SIG-M5 treated with dmso at 0.1 percent for 504 hours (cell line): ENCODE data around the gene PPM1L.
"Not testable (repeated sequence)": the region's sequence is repeated elsewhere in the genome, so short reads cannot be mapped to it uniquely, and the experiment has no call there.

Experiments
- DNase-seq: peaks from one replicate; lab custom pipeline; 2025; ENCODE audit not compliant: unreplicated experiment; lab: John Stamatoyannopoulos, UW

The PPM1L gene

DNA sequence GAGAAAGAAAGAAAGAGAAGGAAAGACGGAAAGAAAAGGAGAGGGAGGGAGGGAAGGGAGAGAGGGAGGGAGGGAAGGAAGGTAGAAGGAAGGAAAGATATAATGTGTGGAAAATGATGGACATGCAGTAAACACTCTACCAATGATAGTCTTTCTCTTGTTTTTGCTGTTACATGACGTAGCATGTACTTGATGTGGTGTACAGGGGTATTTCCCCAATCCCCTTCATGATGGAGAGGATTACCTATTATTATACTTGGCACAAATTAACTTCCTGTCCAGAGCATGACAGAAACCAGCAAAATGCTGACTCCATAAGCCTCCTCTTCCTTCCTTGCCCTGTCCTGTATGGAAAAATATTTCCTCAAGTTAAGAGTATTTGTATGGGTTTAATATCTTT lies 224.7 kb downstream of the PPM1L start:
- no peak for DNase-seq

GRCh38 chr3:160981217-160981938 lies 225.3 kb downstream of the PPM1L start:
- DNase-seq = peak; percentile 98

DNA sequence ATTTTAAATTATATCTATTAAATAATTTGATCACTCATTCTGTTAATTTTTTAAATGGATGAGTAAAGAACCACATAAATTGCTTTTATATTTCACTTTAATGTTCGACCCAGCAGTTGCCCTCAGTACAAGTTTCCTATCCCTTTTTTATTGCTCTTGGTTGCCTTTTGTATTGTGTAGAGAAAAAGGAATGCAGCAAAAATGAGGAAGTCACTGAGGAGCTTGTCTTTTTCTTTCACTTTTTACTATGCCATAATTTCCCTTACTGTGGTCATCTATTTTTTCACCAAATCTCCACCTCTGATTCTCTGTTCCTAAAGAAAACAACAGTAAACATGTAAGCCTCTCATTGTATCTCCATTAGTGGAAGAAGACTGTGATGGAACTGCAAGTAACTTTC lies 226.5 kb downstream of the PPM1L start:
- peak; percentile 89 for DNase-seq

DNA sequence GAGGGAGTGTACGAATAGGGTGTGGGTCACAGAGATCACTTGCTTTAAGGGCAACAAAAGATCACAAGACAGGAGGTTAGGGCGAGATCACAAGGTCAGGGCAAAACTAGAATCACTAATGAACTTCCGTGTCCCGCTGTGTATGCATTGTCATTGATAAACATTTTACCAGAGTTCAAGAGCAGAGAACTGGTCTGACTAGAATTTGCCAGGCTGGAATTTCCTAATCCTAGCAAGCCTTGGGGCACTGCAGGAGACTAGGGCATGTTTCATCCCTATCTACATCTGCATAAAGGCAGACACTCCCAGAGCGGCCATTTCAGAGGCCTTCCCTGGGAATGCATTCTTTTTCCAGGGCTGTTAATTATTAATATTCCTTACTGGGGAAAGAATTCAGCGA lies 227.9 kb downstream of the PPM1L start:
- DNase-seq = not testable (repeated sequence)

GRCh38 chr3:160986069-160986468 lies 230.0 kb downstream of the PPM1L start:
- DNase-seq = no peak

DNA sequence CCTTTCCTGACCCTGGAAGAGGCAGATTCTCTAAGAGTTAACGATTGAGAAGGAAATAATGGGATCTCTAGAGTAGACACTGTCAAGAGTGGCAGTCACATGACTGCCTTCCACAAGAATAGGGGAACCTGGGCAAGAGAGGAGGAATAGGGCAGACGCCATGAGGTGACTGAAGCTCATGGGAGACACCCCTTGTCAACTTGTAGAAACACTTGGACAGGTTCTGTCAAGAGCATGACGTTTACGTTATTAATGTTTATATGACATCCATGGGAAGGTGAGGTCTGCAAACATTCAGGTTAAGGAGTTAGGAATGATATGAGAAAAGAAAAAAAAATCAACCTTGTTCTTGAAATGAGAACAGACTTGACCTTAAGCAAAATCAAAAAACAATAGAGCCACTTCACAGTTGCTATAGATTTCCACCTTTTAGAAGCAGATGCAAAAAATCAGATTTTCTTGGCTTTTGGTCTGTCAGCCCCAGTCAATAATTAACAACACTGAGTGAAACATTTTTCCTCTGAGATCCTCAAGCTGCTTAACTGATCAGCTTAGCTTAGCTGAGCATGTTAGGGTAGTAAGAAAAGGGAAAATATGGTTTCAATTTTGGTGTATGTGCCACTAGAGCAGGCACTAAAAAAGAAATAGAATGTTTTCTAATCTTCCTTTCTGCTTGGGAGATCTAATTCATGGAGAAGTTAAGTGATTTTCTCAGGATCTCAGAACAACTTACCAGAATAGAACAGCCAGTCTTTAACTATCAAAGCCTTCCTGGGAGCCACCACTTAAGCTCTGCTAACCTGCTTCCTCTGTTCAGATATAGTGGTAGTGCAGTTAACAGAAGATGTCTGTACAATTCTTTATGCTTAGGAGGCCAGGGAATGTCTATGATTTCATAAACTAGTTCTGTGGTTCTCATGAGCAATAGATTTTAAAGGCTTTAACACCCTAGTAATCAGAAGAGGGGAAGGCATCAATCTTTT lies 232.2 kb downstream of the PPM1L start:
- DNase-seq = no peak

GRCh38 chr3:160990446-160990845 lies 234.4 kb downstream of the PPM1L start:
- DNase-seq = no peak

DNA sequence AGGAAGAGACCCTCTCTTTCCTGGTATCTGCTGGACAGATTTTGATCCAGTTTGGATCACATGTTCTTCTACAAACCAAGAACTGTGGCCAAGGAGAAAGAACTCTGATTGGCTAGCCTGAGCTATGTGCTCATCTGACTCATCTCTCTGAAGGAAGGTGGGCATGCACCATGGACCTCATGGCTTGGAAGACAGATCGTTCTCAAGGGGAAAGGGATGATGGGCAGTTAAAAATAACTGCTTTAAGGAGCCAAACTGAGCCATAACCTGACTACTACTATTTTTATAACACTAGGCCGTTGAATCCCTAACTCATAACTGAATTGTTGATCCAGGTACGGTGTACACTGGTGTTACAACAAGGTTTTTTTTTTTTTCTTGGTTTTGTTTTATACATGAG lies 236.7 kb downstream of the PPM1L start:
- no peak for DNase-seq

GRCh38 chr3:160996811-160997210 lies 240.8 kb downstream of the PPM1L start:
- no peak for DNase-seq

GRCh38 chr3:160998581-160998980 lies 242.6 kb downstream of the PPM1L start:
- no peak for DNase-seq

DNA sequence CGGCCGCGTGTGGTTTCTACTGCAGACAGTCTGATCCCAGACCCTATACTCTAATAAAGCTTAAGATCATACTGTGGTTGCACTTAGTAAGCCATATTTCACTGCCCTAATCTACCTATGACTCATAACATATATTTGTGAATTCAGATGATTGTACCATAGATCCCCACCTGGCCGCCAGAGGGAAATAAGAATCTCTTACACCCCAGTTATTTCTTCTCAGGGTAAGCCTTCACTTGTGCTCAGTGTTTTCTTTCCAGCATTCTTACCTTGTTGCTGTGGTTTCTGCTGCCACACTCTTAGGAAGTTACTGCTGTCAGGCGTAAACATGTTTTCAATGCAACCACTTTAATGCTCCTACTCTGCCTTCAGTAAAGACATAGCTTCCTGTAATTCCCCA lies 243.2 kb downstream of the PPM1L start:
- peak; percentile 7 for DNase-seq

DNA sequence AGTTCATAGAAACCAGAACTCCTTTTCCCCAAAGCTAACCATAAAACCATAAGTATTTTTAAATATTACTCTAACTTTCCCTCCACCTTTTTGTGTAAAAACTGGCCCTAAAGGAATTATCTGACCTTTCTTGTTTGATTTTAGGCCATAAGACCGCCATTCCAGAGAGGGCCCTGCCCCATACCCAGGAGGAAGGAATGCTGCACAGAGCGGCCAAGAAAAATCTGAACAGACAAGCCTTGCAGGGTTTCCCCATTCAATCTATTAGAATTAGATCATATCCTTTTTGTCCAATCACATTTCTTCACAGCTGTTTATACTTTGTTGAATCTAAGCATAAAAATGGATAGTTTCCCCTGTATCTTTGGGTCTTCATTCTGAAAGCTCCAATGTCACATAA lies 252.1 kb downstream of the PPM1L start:
- no peak for DNase-seq

DNA sequence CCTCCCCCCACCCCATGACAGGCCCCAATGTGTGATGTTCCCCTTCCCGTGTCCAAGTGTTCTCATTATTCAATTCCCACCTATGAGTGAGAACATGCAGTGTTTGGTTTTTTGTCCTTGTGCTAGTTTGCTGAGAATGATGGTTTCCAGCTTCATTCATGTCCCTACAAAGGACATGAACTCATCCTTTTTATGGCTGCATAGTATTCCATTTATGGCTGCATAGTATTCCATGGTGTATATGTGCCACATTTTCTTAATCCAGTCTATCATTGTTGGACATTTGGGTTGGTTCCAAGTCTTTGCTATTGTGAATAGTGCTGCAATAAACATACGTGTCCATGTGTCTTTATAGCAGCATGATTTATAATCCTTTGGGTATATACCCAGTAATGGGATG lies 254.1 kb downstream of the PPM1L start:
- DNase-seq = not testable (repeated sequence)

DNA sequence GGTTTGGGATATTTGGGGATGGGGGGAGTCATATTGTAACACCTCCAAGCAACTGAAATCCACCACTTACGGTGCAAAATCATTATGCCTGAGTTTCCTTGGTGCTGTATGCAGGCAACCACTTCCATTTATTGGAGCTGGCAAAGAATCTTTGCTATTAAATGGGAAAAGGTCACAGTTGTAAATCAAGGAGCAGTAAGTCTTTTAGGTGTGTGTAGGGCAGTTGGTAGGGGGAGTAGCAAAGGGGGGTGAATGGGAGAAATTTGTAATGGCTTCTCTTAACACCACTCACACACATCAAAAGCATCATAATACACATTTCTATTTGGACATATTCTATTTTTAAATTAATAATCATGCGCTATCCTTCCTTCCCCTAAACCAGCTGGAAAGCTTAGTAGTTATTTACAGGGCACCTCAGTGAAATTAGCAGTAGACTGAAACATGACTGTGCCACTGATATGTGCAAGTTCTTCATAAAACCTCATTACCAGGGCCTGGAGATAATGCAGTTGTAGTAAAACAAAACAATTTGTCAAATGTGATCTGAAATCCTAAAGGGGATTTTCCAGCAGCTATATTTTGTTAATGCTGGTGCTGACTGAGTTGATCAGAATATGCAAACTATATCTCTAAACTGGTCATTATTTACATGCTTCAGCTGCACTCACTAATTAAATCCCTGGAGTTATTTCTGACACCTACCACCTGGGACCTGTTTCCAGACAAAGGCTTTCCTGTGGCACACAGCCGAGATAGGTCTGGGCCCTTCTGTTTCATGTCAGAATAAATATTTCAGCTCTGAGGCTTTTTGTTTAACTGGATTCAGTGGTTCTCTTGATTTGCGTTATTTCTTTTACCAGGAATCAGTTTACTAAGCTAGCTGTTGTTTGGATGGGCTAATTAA lies 259.1 kb downstream of the PPM1L start:
- DNase-seq = no peak

GRCh38 chr3:161016417-161017313 lies 260.6 kb downstream of the PPM1L start:
- no peak for DNase-seq

DNA sequence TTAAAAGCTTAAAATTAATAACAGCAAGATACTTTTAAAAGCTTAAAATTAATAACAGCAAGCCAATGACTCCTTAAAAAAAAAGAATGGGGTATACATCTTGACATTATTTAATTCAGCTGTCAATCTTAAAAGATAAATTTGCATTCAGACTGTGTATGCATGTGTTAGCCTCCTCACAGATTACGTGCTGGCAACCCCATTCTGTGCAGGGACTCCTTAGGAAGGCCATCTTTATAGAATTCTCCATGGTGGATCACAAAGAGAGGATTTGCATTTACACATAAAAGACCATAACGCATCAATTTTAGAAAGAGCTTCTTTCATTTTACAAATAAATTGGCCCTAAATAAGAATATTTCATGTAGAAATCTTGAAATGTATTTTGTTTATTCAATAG lies 261.9 kb downstream of the PPM1L start:
- DNase-seq = no peak

GRCh38 chr3:161020256-161020655 lies 264.2 kb downstream of the PPM1L start:
- no peak for DNase-seq

- no peak for DNase-seq
Measured at GRCh38 chr3:161025911-161026310, 269.9 kb downstream of the PPM1L start.

- no peak for DNase-seq
Measured at GRCh38 chr3:161026612-161027510, 270.8 kb downstream of the PPM1L start.
